GM21717 (cell line): ENCODE measurements around the gene ARHGAP22.

Source experiments
- ATAC-seq: cut with Tn5 transposase; IDR thresholded peaks from one replicate; pipeline ENCODE4 v1.9.1; 2021; ENCODE audit warnings: mild to moderate bottlenecking, moderate library complexity; ENCODE audit not compliant: unreplicated experiment

ARHGAP22 gene

DNA sequence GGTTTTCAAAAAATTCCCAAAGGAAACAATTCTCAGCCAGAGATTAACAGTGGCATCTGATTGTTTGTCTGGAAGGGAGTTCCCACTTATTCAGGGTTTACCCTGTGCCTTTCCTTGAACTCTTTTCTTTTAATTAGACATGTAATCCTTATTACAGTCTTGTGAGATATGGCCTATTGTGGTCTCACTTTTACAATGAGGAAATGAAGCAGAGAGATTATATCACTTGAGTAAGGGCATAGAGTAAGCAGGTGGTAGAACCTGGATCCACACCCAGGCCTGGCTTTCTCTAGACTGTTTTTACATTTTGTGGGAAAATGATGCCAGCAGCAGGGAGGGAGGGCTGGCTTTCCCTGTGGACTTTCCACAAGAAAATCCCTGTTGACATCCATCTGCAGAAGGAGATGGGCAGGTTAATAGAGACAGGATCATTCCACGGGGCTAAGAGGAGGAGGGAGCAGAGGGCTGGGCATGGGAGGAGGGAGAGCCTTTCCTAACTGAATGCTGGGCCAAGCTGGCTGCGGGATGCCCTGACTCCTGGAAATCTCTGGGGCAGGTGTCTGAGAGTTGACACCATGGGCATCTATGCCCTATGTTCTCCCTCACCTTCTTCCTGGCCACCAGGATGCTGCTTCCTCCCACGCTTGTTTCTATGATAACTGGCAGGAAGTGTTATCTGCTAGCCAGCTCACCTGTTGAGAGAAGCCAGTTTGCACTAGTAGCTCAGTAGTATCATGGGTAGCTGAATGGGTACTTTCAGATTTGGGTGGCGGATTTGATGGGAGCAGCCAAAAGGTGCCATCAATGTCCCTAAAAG is 28.7 kb upstream of the ARHGAP22 start:
- peak; percentile 22 for ATAC-seq

GRCh38 chr10:48632166-48632565 is 27.3 kb upstream of the ARHGAP22 start:
- ATAC-seq: no peak

GRCh38 chr10:48627984-48628609 is 23.2 kb upstream of the ARHGAP22 start:
- ATAC-seq: no peak

DNA sequence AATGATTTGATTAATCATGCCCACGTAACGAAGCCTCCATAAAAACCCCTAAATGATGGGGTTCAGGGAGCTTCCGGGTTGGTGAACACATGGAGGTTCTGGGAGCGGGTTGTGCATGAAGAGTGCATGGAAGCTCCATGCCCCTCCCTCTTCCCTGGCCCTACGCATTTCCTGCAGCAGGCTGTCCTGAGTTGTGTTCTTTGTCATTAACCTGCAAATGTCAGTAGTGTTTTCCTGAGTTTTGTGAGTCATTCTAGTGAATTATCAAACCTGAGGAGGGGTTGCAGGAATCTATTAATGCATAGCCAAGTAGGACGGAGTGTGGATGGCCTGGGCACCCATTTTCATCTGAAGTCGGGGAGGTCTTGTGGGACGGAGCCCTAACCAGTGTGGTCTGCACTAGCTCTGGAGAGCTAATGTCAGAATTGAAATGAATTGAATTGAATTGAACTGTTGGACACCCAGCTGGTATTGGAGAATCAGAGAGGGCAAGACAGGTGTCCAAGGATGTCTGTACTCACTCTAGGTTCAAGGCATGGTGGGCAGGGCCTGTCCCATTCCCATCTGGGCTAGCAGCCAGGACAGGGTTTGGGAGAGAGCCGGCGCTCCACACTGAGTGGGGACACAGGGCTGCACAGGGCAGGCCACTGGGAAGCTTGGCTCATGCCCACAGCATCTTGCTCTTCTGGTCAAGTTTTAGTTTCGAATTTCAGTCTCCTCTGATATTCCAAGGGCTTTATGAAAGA is 22.3 kb upstream of the ARHGAP22 start:
- no peak for ATAC-seq

GRCh38 chr10:48626447-48626846 is 21.6 kb upstream of the ARHGAP22 start:
- no peak for ATAC-seq

- ATAC-seq: no peak
These were observed 20.9 kb upstream of the ARHGAP22 start for GRCh38 chr10:48625826-48626134.

DNA sequence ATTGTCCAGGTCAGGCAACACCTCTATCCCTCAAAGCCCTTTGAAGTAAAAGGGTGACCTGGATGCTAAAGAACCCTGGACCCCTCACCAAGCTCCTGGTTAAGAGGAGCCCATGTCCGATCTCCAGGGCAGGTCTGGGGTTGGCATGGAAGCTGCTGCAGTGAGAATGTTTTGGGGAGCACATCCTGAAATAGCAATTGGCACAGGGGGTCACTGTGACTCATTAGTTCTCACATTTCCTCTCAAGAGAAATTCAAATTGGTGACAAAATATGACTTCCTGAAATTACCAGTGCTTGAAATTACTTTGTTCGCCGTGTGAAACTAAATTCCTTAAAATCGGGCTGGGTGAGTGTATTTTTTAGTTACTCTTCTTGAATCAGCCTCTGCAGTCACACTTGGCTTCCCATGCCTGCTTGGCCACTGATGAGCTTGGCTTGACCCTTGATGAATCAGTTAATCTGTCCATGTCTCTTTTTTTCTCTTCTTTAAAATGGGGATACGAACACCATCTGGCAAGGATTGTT is 18.8 kb upstream of the ARHGAP22 start:
- ATAC-seq: no peak

- no peak for ATAC-seq
These were observed 18.1 kb upstream of the ARHGAP22 start for GRCh38 chr10:48623009-48623408.

DNA sequence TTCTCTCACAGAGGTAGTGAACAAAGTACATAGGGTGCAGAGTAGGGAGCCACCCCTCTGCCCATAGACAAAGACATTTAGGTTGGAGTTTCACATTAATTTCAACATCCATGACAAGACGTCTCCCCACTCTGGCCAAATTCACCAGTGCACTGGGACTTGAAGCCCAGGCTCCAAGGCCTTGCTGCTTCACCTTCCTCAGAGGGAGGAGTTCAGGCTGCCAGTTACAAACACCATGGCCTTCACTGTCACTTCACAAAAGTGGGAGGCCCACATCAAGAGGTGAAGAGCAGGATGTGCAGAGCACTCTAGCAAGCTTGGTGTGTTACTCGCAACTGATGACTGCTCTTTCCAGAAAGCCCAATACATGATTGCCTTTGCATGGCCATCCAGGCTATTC is 15.8 kb upstream of the ARHGAP22 start:
- ATAC-seq: no peak

GRCh38 chr10:48616436-48616835 is 11.6 kb upstream of the ARHGAP22 start:
- no peak for ATAC-seq

DNA sequence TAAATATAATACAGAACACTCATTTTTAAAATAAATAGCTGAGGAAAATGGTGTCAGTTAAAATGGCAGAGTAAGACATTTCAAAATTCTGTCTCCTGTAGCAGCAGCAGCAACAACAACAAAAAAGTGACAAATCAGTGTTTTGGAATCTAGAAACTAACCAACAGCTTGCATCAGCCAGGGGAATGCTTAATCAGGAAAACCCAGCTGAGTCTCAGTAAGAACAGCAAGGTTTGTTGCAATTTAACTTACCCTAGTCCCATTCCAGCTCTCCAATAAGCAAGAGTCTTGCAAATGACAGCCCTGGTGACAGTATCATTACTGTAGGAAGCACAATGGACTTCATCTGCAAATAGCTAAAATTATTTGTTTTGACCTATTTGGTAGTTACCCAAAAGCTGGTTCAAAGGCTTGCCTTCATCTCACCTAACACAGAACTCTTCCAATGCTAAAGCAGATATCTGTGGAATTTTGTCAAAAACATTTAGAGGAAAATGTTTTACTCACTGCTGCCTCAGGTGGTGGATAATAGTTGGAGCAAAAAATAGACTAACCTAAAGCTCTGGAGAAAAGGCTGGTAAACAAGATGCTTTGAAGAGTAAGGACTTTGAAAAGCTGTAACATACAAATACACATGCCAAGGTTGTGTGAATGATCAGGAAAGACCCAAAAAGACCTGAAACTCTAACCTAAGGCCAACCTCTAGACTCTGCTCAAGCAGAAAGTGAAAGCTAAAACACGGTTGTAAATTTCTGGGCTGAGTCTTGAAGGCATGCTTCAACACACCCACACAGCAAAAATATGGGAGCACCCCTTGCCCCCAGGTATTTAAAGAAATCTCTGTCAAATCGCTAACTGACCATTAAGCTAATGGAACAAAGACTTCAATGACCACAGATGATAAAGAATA is 9.9 kb upstream of the ARHGAP22 start:
- peak; percentile 79 for ATAC-seq

- ATAC-seq: no peak
These were observed 8.1 kb upstream of the ARHGAP22 start for GRCh38 chr10:48613016-48613415.

DNA sequence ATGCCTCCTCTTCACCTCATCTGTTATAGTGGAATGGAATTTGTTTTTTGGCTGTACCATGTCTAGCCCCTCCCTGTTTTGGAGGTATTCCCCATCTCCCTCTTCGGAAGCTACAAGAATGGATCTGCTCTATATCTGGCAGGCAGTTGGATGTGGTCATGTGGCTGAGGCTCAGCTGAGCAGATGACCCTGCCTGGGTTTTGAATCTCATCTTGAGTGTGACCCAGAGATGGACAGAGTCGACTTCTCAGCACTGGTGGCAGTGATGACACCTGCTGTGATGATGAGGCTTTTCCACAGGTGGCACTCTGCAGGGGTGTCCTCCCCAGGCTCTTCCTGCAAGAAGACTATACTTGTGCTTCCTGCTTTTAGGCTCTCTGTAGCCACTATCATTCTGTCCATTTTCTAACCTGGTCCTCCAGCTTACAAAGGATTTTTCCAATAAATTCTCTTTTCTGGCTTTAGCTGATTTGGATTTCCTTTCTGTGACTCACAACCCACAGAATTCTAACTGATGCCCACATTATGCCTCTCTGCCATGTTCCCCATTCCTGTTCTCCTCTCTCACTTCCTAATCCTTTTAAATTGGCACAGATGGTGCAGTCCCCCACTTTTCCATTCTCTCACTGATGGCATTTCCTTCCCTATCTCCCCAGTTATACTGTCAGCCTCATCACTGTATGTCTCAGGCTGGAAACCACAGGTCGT is 7.5 kb upstream of the ARHGAP22 start:
- ATAC-seq: no peak

- no peak for ATAC-seq
These were observed 6.3 kb upstream of the ARHGAP22 start for GRCh38 chr10:48611133-48611532.

DNA sequence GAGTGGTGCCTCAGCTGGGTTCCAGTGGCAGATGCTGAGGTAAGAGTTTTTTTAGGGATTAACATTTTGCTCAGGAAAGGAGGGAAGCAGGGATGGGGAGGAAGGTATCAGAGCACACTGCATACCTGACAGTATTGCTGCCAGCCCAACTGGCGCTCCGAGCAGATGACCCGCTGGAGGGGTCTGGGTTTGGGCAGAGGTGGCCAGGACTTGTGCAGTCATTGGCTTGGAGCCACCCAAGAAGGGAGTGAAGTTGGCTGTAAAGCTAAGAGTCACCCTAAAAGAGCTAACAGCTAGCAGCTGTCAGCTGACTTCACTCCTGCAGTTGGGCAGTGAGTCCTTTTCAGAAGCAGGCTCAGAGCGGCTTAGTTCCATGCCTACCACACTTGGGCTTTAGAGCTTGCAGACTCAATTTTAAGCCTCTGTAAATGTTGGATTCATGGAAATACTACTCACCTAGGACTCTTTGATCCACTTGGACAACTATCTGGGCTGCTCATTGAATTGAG is 5.8 kb upstream of the ARHGAP22 start:
- no peak for ATAC-seq

DNA sequence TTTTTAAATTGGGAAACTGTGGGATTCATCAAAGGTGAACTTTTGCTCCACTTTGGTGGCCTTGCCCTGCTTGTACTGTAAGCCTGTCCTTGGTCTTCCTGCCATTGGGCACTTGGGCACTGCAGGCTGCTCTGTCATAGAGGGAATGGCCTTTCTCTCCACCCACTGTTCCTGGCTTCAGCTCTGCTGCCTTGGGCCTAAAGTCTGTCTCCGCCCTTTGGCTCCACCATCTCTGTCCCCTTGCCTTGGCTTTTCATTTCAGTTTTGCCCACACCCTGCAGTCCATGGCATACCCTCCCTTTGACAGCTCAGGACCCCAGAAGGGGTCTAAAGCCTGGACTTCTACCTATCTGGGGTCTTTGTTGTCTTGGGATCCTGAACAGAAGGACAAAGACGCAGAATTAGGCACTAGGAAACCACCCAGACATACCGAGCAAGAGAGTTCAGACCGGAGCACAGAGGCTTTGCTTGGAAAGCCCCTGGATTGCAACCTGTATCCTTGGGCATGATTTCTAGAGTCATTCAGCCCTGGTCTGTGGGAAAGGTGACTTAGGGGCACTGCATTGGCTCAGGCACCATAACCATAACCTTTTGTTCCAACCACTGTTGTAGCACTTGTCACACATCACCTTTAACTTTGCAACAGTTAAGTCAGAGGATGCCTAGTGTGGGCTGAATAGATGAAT is 5.2 kb upstream of the ARHGAP22 start:
- no peak for ATAC-seq

GRCh38 chr10:48609441-48609840 is 4.6 kb upstream of the ARHGAP22 start:
- no peak for ATAC-seq

GRCh38 chr10:48608976-48609375 is 4.1 kb upstream of the ARHGAP22 start:
- no peak for ATAC-seq

DNA sequence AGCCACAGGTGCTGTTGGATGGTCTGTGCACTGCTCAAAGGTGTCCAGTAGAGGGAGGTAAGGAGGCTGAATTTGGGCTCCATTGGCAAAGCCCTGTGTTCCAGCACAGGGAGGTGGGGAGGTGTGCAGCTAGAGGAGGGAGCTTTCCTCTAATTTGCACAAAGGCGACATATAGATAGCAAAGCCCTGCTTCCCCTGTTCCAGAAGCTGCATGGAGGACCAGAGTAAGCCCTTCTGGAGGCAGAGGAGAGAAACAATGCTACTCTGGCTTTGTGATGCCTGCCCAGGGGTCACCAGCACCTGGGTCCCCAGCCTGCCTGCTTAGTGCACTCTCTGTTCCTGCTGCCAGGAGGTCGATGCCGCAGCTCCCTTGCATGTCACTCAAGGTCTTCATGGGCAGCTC is 3.4 kb upstream of the ARHGAP22 start:
- ATAC-seq: peak; percentile 71
